WTC11 (cell line): Measurements from ENCODE around the gene TPM3. TPM values are rescaled to one million over a fixed set of nuclear protein-coding genes. Genes with fewer than 3 reads are reported as not detected.

ENCODE experiments used
- ATAC-seq: fragments of 200-7000 bp; cut with Tn5 transposase; 2 replicates; pipeline ENCODE4 v1.10.0; 2021; ENCODE audit warnings: mild to moderate bottlenecking, moderate library complexity
- CTCF ChIA-PET: fragments of 300-600 bp; sonication (Branson Sonifier 250); formaldehyde crosslinking; loops from one replicate; lab custom pipeline; 2021; ENCODE audit warnings: antibody characterized with exemption; lab: Charles Lee
- POLR2A ChIA-PET: fragments of 350-600 bp; sonication (Branson Sonifier 250); formaldehyde crosslinking; loops from one replicate; lab custom pipeline; 2021; ENCODE audit warnings: antibody characterized with exemption; lab: Charles Lee
- DNase-seq: peaks from one replicate; pipeline ENCODE4 v3.0.0; 2021; ENCODE audit warnings: low spot score
- H3K27ac Mint-ChIP-seq: 2 replicates; pipeline ENCODE4 v1.8.0; 2021; ENCODE audit warnings: mixed read lengths
- H3K27me3 Mint-ChIP-seq: 2 replicates; pipeline ENCODE4 v1.8.0; 2021; ENCODE audit warnings: low read depth, mild to moderate bottlenecking, moderate library complexity, mixed read lengths
- H3K36me3 Mint-ChIP-seq: 2 replicates; pipeline ENCODE4 v1.8.0; 2021; ENCODE audit warnings: mixed read lengths
- H3K4me1 Mint-ChIP-seq: 2 replicates; pipeline ENCODE4 v1.8.0; 2022; ENCODE audit warnings: mixed read lengths
- H3K4me3 Mint-ChIP-seq: 2 replicates; pipeline ENCODE4 v1.8.0; 2021; ENCODE audit warnings: mild to moderate bottlenecking, moderate library complexity, mixed read lengths
- H3K9me3 Mint-ChIP-seq: 2 replicates; pipeline ENCODE4 v1.8.0; 2021; ENCODE audit warnings: mixed read lengths
- CREM ChIP-seq: sonication (generic); formaldehyde crosslinking; IDR thresholded peaks from 2 replicates; pipeline ENCODE4 v1.8.1; 2022; ENCODE audit warnings: mild to moderate bottlenecking, missing genetic modification reagents, moderate library complexity
- ELF4 ChIP-seq: sonication (generic); formaldehyde crosslinking; IDR thresholded peaks from 2 replicates; pipeline ENCODE4 v1.8.1; 2022; ENCODE audit warnings: low read depth, mild to moderate bottlenecking, moderate library complexity, missing genetic modification reagents
- ESRRA ChIP-seq: sonication (generic); formaldehyde crosslinking; IDR thresholded peaks from 2 replicates; pipeline ENCODE4 v1.8.1; 2022; ENCODE audit warnings: mild to moderate bottlenecking, missing genetic modification reagents, borderline replicate concordance
- ETV6 ChIP-seq: sonication (generic); formaldehyde crosslinking; IDR thresholded peaks from 2 replicates; pipeline ENCODE4 v1.8.1; 2022; ENCODE audit warnings: mild to moderate bottlenecking, missing genetic modification reagents
- FOXJ3 ChIP-seq: sonication (generic); formaldehyde crosslinking; IDR thresholded peaks from 2 replicates; pipeline ENCODE4 v1.9.0; 2021; ENCODE audit warnings: missing genetic modification reagents, mild to moderate bottlenecking, borderline replicate concordance
- FOXP4 ChIP-seq: sonication (generic); formaldehyde crosslinking; IDR thresholded peaks from 2 replicates; pipeline ENCODE4 v1.8.0; 2022; ENCODE audit warnings: mild to moderate bottlenecking, missing genetic modification reagents
- KAT7 ChIP-seq: sonication (generic); formaldehyde crosslinking; IDR thresholded peaks from 2 replicates; pipeline ENCODE4 v1.8.1; 2023; ENCODE audit warnings: missing genetic modification reagents, mild to moderate bottlenecking, borderline replicate concordance
- MLX ChIP-seq: sonication (generic); formaldehyde crosslinking; IDR thresholded peaks from 2 replicates; pipeline ENCODE4 v1.8.1; 2023; ENCODE audit warnings: mild to moderate bottlenecking, missing genetic modification reagents, moderate library complexity
- NFE2L1 ChIP-seq: sonication (generic); formaldehyde crosslinking; IDR thresholded peaks from 2 replicates; pipeline ENCODE4 v1.8.1; 2023; ENCODE audit warnings: missing genetic modification reagents
- NFYB ChIP-seq: sonication (generic); formaldehyde crosslinking; conservative IDR thresholded peaks from 2 replicates; pipeline ENCODE4 v1.8.0; 2022; ENCODE audit warnings: low read depth, missing genetic modification reagents
- NR3C1 ChIP-seq: sonication (generic); formaldehyde crosslinking; conservative IDR thresholded peaks from 2 replicates; pipeline ENCODE4 v1.8.1; 2023; ENCODE audit warnings: low read depth, mild to moderate bottlenecking, missing genetic modification reagents
- SMAD4 ChIP-seq: sonication (generic); formaldehyde crosslinking; IDR thresholded peaks from 2 replicates; pipeline ENCODE4 v1.8.0; 2022; ENCODE audit warnings: mild to moderate bottlenecking, missing genetic modification reagents
- STAT6 ChIP-seq: sonication (generic); formaldehyde crosslinking; conservative IDR thresholded peaks from 2 replicates; pipeline ENCODE4 v1.8.1; 2023; ENCODE audit warnings: mild to moderate bottlenecking, low read depth, missing genetic modification reagents, moderate library complexity
- TEAD1 ChIP-seq: sonication (generic); formaldehyde crosslinking; IDR thresholded peaks from 2 replicates; pipeline ENCODE4 v1.8.0; 2022; ENCODE audit warnings: mild to moderate bottlenecking, missing genetic modification reagents
- ZNF121 ChIP-seq: sonication (generic); formaldehyde crosslinking; IDR thresholded peaks from 2 replicates; pipeline ENCODE4 v1.8.0; 2023; ENCODE audit warnings: missing genetic modification reagents
- ZNF138 ChIP-seq: sonication (generic); formaldehyde crosslinking; conservative IDR thresholded peaks from 2 replicates; pipeline ENCODE4 v1.8.1; 2022; ENCODE audit warnings: mild to moderate bottlenecking, moderate library complexity, missing genetic modification reagents
- ZNF263 ChIP-seq: sonication (generic); formaldehyde crosslinking; IDR thresholded peaks from 2 replicates; pipeline ENCODE4 v1.8.1; 2022; ENCODE audit warnings: low read depth, mild to moderate bottlenecking, moderate library complexity, missing genetic modification reagents
- ZNF416 ChIP-seq: fragments of 250-450 bp; sonication (Bioruptor Pico); IDR thresholded peaks from 2 replicates; pipeline ENCODE4 v1.9.0; 2021; ENCODE audit warnings: mild to moderate bottlenecking, inconsistent platforms
- ZNF423 ChIP-seq: fragments of 250-450 bp; sonication (Bioruptor Pico); IDR thresholded peaks from 2 replicates; pipeline ENCODE4 v2.1.2; 2022; ENCODE audit warnings: mild to moderate bottlenecking, moderate library complexity
- ZNF671 ChIP-seq: fragments of 250-450 bp; sonication (Bioruptor Pico); IDR thresholded peaks from 2 replicates; pipeline ENCODE4 v1.8.0; 2021; ENCODE audit warnings: mild to moderate bottlenecking
- total RNA-seq: library from RNA; stranded (reverse); gene quantifications from 3 replicates; pipeline ENCODE4 v1.2.3, GENCODE V29; 2021
- TF ChIP-seq, protein P1 (sequence below): sonication (generic); formaldehyde crosslinking; IDR thresholded peaks from 2 replicates; pipeline ENCODE4 v1.8.0; 2023; ENCODE audit warnings: mild to moderate bottlenecking, missing genetic modification reagents
- TF ChIP-seq, protein P2 (sequence below): sonication (generic); formaldehyde crosslinking; IDR thresholded peaks from 2 replicates; pipeline ENCODE4 v1.8.0; 2022; ENCODE audit warnings: mild to moderate bottlenecking, missing genetic modification reagents

TPM3 gene
- total RNA-seq, 1 experiment from 2014 or later = 614 TPM

DNA sequence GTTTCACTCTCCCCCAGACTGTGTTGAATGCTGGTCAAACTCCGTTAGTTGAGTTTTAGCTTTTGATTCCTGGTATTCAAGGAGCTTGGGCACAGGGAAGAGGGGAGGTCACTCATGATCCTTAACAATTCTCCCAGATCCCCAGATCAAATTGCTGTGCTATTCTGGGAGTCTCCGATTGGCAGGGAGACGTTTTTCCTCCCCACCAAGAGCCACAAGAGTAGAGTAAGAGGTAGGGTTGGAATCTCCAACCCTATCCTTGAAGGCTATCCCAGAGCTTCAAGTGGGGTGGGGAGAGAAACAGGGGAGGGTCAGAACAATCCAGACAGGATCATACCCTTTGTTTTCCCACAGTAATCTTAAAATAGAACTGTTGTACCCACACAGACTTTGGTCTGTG is 576 bp upstream of the TPM3 start (continued):
- TF ChIP-seq ZNF121 (CRISPR knock-in tag) (no peak), ESRRA (CRISPR knock-in tag) (no peak), NR3C1 (CRISPR knock-in tag) (no peak), ZNF671 (CRISPR knock-in tag) (no peak), FOXJ3 (CRISPR knock-in tag) (no peak)

- ChIA-PET CTCF (interaction anchor here (2.4 kb wide), 1 partner anchor 9 kb away, joined by 7 read pairs; no protein-coding TSS in a partner anchor), POLR2A (interaction anchor here (0.6 kb wide), 1 partner anchor 173 kb away, joined by 3 read pairs; no protein-coding TSS in a partner anchor)
- Mint-ChIP-seq H3K4me3 (no peak overlapping the region), H3K27me3 (peaks cover 9% of the 10 kb centered on the region; the same call in 1 of the 2 replicates), H3K9me3 (no peaks in the 10 kb centered on the region), H3K27ac (no peak overlapping the region), H3K4me1 (peaks cover 33% of the 10 kb centered on the region), H3K36me3 (no peaks in the 10 kb centered on the region)
- ATAC-seq (no peak), DNase-seq (no peak)
- no peak for TF ChIP-seq ZNF263 (CRISPR knock-in tag)
- no peak for TF ChIP-seq ZNF423 (CRISPR knock-in tag)
- TF ChIP-seq ETV6 = no peak
- no peak for TF ChIP-seq ZNF138 (CRISPR knock-in tag)
- no peak for TF ChIP-seq NFE2L1
- TF ChIP-seq ZNF416 (CRISPR knock-in tag) = no peak
- no peak for TF ChIP-seq CREM
- TF ChIP-seq KAT7 (CRISPR knock-in tag) = no peak
- TF ChIP-seq, protein P1, sequence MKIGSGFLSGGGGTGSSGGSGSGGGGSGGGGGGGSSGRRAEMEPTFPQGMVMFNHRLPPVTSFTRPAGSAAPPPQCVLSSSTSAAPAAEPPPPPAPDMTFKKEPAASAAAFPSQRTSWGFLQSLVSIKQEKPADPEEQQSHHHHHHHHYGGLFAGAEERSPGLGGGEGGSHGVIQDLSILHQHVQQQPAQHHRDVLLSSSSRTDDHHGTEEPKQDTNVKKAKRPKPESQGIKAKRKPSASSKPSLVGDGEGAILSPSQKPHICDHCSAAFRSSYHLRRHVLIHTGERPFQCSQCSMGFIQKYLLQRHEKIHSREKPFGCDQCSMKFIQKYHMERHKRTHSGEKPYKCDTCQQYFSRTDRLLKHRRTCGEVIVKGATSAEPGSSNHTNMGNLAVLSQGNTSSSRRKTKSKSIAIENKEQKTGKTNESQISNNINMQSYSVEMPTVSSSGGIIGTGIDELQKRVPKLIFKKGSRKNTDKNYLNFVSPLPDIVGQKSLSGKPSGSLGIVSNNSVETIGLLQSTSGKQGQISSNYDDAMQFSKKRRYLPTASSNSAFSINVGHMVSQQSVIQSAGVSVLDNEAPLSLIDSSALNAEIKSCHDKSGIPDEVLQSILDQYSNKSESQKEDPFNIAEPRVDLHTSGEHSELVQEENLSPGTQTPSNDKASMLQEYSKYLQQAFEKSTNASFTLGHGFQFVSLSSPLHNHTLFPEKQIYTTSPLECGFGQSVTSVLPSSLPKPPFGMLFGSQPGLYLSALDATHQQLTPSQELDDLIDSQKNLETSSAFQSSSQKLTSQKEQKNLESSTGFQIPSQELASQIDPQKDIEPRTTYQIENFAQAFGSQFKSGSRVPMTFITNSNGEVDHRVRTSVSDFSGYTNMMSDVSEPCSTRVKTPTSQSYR = no peak
- no peak for TF ChIP-seq TEAD1 (CRISPR knock-in tag)
- TF ChIP-seq ESRRA (CRISPR knock-in tag) = no peak
- no peak for TF ChIP-seq FOXP4 (CRISPR knock-in tag)
- TF ChIP-seq STAT6 = no peak
- TF ChIP-seq NFYB = no peak
- TF ChIP-seq, protein P2, sequence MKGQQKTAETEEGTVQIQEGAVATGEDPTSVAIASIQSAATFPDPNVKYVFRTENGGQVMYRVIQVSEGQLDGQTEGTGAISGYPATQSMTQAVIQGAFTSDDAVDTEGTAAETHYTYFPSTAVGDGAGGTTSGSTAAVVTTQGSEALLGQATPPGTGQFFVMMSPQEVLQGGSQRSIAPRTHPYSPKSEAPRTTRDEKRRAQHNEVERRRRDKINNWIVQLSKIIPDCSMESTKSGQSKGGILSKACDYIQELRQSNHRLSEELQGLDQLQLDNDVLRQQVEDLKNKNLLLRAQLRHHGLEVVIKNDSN = no peak
- TF ChIP-seq MLX (CRISPR knock-in tag) = no peak
- TF ChIP-seq SMAD4 (CRISPR knock-in tag) = no peak
- TF ChIP-seq ELF4 (CRISPR knock-in tag) = no peak
These were observed 1.4 kb downstream of the TPM3 start for GRCh38 chr1:154190550-154190949.
